ENCODE measurements around the gene TRIM2.

DNA sequence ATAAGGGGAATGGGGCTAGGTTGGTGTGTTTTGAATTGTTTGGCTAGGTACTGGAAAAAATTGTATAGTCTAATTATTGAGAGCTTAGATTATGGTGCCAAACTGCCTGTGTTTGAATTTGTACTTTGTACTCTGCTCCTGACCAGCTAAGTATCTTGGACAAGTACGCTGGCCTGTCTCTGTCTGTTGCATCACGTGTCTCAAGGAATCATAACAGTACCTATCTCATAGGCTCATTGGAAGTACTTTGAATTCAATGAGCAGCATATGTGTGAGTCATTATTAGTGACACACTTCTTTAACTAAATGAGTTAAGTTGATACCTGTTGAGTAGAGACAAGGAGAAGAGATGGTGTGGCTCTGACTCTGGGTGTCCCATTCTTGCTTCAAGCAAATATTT lies 70.7 kb downstream of the TRIM2 start:
- TF ChIP-seq POLR2A (IDR thresholded peaks at IDR 0.05), result no peak
- TF ChIP-seq, protein P1, sequence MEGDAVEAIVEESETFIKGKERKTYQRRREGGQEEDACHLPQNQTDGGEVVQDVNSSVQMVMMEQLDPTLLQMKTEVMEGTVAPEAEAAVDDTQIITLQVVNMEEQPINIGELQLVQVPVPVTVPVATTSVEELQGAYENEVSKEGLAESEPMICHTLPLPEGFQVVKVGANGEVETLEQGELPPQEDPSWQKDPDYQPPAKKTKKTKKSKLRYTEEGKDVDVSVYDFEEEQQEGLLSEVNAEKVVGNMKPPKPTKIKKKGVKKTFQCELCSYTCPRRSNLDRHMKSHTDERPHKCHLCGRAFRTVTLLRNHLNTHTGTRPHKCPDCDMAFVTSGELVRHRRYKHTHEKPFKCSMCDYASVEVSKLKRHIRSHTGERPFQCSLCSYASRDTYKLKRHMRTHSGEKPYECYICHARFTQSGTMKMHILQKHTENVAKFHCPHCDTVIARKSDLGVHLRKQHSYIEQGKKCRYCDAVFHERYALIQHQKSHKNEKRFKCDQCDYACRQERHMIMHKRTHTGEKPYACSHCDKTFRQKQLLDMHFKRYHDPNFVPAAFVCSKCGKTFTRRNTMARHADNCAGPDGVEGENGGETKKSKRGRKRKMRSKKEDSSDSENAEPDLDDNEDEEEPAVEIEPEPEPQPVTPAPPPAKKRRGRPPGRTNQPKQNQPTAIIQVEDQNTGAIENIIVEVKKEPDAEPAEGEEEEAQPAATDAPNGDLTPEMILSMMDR (IDR thresholded peaks at IDR 0.05), result no peak

All from adrenal gland (tissue), 5 donors.